Activated CD8-positive, alpha-beta memory T cell treated with anti-CD3 and anti-CD28 coated beads for 48 hours (primary cell): ENCODE results near the gene AIF1.

Source experiments
- DNase-seq, 3 experiments: peaks; one replicate each; pipeline ENCODE4 v3.0.0-alpha.2; 2020; ENCODE audit warnings: low read depth in 2 of 3, low spot score in 2 of 3

Gene AIF1

DNA sequence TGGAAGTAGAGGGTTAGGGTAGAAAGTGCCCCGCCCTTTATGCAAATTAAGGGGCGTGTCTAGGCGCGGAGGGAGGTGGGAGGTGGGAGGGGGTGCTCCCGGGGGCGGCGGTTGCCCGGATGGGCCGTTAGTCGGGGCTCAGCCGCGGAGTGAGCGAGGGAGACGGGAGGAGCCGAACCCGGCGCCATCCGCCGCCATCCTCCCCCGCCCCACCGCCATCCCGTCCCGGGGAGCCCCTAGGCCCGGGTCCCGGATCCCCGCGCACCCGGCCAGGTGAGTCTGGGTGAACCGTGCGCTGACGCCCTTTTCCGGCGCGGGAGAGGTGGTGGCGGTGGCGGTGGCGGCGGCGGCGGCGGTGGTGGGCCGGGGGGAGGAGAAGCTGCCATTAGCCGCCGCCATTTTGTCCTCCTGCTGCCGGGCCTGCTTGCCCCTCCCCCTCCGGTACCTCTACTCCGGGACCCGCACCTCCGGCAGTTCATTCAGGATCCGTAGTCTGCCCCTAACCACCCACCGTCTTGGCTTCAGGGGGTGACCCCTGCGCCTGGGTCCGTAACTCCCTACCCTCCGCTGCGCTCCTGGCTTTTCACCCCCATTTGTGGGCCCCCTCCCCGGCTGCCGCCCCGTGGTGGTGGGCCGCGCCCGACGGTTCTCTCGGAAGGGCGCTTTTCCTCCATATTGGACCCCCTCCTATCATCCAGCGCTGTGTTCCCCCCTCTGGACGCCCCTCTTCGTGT, 5.7 kb downstream of the AIF1 start, which contains the start of gene PRRC2A:
Gene PRRC2A (plus strand): TSS at position 130 of the 734 bp plus-strand sequence. CDS start 2,075 bp downstream, outside the sequence.
- DNase-seq, result peak in 2 of 3 experiments; percentile 86 to 89

DNA sequence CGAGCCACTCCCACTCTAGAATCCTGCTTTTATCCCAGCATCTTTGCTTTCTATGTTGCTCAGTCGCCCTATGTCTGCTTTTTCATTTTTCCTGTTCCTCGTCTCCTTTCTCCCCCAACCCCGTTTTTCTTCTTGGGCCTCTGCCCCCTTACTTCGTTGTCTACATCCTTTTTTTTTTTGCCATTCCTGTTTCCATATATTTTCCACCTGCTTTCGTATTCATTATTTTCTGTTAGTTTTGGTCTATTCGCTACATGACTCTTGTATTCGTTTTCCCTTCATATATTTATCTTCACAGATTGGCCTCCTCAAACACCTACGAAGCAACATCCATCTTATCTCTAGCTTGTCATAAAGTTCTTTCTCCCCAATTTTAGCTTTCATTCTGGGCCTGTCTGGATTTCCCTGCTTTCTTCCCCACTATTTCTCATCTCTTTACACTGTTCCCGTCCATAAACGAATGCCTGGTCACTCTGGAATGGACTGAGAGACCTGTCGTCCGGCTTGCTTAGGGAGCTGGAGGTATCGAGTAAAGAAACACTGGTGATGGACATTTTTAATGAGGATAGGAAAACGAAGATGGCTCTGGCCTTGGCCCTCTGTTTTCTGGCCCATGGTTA, 6.4 kb downstream of the AIF1 start:
- DNase-seq, result no peak

DNA sequence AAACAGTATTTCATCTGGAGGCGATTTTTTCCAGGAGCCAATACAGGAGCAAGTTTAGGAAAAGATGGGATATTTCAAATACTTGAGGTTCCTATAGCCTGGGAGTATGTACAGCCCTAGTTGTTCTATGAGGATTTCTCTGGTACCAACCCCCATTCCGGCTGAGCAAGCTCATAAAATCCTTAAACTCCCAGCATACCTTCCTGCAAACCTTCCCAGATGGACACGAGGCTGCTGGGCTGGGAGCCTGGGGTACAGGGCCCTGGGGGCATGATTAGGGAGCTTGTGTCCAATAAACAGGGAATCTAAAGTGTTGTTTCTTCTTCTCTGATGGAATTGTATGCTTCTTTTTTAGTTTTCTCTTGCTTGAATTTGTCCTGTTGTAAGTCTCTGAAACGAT, 7.0 kb downstream of the AIF1 start:
- DNase-seq, result no peak

DNA sequence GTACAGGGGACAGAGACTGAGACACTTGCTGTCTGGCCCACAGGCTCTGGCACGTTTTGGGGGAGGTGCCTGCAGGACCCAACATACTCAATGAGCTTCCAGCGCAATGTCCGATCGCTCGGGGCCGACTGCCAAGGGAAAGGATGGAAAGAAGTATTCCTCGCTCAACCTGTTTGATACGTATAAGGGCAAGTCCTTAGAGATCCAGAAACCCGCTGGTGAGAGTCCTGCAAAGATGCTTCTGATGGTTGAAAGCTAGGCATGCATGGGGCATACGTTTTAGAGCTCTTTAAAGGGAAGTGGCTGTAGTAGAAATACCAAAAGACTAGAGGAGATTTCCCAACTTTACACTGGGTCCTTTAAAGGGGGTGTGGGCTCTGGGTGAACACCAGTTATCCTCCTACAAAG, 7.7 kb downstream of the AIF1 start:
- DNase-seq, result no peak

DNA sequence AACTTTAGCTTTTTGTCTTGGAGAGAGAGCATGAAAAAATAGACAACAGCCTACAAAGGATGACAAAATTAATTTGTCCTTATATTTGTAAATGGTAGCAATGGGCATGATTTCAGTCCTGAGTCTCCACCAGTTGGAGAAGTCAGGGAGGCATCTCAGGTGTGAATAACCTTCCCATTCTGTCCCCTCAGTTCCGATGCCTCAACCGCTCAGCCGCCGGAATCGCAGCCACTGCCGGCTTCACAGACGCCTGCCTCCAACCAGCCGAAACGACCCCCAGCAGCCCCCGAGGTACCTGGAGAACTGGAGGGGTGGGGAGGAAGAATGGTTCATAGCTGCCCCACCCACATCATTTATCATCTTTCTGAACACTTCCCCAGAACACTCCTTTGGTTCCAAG, 9.0 kb downstream of the AIF1 start:
- no peak for DNase-seq

DNA sequence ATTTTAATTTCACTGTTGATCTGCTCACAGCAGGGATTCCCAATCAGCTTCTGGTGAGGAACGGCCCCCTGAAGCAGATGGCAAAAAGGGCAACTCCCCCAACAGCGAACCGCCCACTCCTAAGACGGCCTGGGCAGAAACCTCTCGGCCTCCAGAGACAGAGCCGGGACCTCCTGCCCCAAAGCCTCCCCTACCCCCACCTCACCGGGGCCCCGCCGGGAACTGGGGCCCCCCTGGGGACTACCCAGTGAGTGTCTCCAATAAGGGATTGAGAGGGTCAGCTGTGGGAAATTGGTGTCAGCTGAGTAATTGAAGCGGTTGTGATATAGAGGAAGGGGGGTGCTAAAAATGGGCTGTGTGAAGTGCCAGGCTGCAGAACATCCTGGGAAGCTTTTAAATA, 11.9 kb downstream of the AIF1 start:
- no peak for DNase-seq

DNA sequence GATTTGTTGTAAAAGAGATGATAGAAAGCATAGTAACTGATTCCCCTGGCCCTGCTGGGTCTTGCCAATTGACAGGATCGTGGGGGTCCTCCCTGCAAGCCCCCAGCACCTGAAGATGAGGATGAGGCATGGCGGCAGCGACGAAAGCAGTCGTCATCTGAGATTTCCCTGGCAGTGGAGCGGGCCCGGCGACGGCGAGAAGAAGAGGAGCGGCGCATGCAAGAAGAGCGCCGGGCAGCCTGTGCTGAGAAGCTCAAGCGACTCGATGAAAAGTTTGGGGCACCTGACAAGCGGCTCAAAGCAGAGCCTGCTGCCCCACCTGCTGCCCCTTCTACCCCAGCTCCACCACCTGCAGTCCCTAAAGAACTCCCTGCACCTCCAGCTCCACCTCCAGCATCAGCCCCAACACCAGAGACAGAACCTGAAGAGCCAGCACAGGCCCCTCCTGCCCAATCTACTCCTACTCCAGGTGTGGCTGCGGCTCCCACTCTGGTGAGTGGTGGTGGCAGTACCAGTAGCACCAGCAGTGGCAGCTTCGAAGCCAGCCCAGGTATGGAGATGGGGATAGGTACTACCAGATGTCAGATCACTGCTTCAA, 12.8 kb downstream of the AIF1 start:
- no peak for DNase-seq

DNA sequence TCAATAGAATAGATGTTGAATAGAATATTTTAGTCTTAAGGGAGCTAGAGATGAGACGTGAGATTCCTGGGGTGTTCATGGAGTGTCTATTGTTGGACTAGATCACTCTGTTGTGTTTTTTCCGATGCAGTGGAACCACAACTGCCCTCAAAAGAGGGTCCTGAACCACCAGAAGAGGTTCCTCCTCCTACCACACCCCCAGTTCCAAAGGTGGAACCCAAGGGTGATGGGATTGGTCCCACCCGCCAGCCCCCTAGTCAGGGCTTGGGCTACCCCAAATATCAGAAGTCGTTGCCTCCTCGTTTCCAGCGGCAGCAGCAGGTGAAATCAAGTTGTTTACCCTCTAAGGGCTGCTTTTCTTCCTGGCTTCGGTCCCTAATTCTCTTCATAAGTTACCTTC, 14.0 kb downstream of the AIF1 start:
- DNase-seq, result no peak

DNA sequence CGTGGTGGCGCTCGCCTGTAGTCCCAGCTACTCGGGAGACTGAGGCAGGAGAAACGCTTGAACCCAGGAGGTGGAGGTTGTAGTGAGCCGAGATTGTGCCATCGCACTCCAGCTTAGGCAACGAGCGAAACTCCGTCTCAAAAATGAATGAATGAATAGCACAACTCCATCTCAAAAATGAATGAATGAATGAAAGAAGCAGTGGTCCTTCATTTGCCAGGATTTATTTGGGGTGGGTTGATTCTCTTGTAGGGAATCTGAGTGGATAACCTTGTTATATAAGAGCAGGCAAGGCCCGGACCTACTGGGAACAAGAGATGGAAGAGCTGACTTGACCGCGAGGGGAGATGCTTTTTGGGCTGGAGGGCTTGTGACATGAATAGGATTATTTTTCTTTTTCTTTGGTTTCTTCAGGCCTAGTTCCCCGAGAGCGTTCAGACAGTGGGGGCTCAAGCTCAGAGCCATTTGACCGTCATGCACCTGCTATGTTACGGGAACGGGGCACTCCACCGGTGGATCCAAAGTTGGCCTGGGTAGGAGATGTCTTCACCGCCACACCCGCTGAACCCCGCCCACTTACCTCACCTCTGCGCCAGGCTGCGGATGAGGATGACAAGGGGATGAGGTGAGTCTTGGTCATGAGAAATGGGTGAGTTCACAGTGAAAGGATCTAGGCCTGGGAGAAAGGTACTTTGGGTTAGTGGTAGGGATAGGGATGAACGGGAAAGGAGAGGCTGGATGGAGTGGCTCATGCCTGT, 15.3 kb downstream of the AIF1 start:
- no peak for DNase-seq

DNA sequence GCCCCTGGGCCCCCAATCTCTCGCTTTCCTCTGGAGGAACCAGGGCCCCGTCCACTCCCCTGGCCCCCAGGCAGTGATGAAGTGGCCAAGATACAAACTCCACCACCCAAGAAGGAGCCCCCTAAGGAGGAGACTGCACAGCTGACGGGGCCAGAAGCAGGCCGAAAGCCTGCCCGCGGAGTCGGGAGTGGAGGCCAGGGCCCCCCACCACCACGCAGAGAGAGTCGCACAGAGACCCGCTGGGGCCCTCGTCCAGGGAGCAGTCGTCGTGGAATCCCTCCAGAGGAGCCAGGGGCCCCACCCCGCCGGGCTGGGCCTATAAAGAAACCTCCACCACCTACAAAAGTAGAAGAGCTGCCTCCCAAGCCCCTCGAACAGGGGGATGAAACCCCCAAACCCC, 16.2 kb downstream of the AIF1 start:
- no peak for DNase-seq

DNA sequence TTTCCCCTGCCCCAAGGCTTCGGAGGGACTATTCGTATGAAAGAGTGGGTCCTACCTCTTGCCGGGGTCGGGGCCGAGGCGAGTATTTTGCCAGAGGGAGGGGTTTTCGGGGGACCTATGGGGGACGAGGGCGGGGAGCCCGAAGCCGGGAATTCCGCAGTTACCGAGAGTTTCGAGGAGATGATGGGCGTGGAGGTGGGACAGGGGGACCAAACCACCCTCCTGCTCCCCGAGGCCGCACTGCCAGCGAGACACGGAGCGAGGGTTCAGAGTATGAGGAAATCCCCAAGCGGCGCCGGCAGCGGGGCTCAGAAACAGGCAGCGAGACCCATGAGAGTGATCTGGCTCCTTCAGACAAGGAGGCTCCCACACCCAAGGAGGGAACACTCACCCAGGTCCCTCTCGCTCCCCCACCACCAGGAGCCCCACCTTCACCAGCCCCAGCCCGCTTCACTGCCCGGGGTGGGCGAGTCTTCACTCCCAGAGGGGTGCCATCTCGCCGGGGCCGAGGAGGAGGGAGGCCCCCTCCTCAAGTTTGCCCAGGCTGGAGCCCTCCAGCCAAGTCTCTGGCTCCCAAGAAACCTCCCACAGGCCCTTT, 16.7 kb downstream of the AIF1 start:
- no peak for DNase-seq

DNA sequence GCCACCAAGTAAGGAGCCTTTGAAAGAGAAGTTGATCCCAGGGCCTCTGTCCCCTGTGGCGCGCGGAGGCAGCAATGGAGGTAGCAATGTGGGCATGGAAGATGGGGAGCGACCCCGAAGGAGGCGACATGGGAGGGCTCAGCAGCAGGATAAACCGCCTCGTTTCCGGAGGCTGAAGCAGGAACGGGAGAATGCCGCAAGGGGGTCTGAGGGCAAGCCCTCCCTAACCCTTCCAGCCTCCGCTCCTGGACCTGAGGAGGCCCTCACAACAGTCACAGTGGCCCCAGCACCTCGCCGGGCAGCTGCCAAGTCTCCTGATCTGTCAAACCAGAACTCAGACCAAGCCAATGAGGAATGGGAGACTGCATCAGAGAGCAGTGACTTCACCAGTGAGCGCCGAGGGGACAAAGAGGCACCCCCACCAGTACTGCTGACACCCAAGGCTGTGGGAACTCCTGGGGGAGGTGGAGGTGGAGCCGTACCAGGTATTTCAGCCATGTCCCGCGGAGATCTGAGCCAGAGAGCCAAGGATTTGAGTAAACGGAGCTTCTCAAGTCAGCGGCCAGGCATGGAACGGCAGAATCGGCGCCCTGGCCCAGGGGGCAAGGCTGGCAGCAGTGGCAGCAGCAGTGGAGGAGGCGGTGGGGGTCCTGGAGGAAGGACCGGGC, 17.4 kb downstream of the AIF1 start:
- no peak for DNase-seq

DNA sequence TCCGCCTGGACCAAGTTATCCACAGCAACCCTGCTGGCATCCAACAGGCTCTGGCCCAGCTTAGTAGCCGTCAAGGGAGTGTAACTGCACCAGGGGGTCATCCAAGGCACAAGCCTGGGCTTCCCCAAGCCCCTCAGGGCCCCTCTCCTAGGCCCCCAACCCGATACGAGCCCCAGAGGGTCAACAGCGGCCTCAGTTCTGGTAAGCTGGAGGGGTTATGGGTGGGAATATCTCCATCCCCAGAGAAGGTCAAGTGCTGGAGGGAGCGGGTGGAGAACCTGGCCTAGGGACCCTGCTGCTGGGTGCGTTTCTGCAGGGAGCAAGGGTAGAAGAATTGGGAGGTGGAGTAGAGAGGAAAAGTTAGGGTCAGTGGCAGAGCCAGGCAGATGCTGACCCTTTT, 18.4 kb downstream of the AIF1 start:
- no peak for DNase-seq

DNA sequence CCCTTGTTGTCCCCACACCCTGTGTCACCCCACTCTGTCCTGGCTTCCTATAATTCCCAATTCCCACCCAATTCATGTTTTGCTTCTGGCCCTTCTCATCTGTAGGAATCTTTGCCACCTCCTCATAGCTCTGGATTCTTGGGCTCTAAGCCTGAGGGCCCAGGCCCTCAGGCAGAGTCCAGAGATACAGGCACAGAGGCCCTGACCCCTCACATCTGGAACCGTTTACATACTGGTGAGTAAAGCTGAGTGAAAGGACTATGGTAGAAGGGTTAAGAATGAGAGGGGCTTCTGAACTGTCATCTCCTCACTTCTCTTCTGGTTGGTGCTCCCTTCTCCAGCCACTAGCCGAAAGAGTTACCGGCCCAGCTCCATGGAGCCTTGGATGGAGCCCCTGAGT, 19.1 kb downstream of the AIF1 start:
- DNase-seq, result no peak

DNA sequence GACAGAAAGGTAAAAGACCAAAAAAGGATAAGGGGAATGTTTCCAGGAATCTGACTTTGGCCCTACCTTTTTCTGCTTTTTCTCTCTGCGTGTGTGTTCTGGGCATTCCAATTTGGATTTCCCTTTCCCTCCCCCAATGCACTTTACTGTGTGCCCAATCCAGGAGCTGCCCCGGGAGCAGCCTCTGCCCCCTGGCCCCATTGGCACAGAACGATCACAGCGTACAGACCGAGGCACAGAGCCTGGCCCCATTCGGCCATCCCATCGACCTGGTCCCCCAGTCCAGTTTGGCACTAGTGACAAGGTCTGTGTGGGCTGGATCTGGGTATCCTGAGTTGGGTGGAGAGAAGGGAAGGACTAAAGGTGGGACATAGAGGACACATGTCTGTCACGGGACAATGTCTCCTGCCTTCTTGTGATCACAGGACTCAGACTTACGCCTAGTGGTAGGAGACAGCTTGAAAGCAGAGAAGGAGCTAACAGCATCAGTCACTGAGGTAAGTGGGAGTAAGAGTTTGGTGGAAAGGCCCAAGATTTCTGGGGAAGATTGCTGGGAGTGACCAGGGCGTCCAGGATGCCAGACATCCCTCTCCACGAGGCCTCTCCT, 20.0 kb downstream of the AIF1 start:
- DNase-seq, result no peak

DNA sequence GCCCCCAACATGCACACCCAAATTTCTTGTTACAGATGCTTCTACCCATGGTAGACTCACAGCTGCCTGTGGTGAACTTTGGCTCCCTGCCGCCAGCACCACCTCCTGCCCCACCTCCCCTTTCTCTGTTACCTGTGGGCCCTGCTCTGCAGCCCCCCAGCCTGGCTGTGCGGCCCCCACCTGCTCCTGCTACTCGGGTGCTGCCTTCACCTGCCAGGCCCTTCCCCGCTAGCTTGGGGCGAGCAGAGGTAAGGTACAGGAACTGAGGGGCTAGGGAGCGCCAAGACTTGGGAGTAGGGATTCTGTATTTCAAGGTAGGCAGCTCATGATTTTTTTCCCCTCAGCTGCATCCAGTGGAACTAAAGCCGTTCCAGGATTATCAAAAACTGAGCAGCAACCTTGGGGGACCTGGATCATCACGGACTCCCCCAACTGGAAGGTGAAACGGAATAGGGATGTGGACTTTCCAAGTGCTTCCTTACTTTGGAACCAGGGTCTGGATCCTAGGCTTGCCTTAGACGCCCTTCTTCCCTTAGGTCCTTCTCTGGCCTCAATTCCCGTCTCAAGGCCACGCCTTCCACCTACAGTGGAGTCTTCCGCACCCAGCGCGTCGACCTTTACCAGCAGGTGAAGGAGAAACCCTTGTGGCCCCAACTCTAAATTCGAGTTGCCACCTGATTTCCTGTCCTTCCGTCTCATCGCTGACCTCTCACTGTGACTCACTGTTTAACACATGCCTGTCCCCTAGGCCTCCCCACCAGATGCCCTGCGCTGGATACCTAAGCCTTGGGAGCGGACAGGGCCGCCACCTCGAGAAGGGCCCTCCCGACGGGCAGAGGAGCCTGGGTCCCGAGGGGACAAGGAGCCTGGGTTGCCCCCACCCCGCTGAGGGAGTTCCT, 21.9 kb downstream of the AIF1 start:
- DNase-seq, result no peak

DNA sequence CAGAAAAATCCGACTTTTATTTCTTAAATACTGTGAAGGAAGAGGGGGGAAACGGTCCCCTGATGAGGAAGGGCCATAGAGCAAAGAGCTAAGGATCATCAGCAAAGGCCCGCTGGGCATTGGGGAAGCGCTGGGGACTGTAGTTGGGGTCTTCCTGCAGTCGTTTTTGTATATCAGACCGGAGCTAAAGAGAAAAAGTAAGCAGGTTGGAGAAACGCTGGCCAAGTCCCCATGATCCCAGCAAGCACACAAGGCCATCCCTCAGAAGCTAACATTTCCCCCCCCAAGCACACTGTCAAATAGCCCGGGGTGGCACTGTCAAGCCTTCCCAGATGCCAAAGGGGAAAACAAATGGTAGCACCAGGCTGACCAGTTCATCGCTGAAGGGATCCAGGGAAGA, 24.0 kb downstream of the AIF1 start:
- no peak for DNase-seq

DNA sequence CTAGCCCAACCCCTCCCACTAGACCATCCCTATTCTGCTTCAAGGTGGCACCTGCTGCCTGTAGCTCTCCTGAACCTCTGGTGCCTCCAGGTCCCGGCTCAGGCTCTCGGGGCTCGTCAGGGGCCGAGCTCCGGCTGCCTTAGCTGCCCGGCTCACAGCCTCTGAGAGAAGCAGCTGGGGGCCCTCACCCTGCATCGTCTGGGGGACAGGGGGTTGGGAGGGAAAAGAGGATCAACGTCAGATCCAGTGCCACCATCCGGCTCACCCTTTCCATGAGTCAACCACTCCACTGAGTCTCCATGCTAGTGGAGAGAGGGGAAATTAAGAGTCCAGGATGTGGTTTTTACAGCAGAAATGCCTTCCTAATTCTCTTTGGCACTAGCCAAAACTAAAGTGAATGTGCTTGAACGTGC, 24.4 kb downstream of the AIF1 start:
- no peak for DNase-seq

DNA sequence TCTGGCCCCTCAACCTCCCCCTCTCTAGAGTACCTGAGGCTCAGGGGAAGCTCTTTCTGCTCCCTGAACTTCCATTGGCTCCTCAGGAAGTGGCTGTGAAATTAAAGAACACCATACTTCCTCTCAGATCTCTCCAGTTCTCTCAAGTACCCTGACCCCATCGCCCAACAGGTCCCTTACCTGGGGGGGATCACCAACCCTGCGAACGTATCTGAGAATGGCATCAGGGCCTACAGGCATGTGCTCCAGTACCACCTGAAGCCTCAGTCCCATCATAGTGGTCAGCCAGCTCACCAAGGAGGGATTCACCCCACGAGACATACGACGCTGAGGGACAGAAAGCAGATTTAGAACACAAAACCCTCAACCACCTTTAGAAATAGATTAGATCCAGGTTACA, 25.6 kb downstream of the AIF1 start:
- DNase-seq, result no peak
